GM12878 (cell line): ENCODE data around the gene ADAM33. TPM values are rescaled to one million over a fixed set of nuclear protein-coding genes. Genes with fewer than 3 reads are reported as not detected.

Experiments
- ATAC-seq: fragments of 200-7000 bp; cut with Tn5 transposase; 3 replicates; pipeline ENCODE4 v1.9.1; 2020; ENCODE audit warnings: mild to moderate bottlenecking, moderate library complexity
- BruUV-seq: library from RNA; stranded (reverse); fragments of 400-500 nt; replicated peaks from 2 replicates; lab custom pipeline; 2021; lab: Mats Ljungman, UMichigan
- CTCF ChIA-PET: fragments of 300-600 bp; sonication (Branson Sonifier 250); formaldehyde crosslinking; extraction: SDS; loops from one replicate; lab custom pipeline; 2021; ENCODE audit warnings: inconsistent platforms; lab: Yijun Ruan, JAX
- POLR2A ChIA-PET: fragments of 350-600 bp; formaldehyde crosslinking; extraction: SDS; loops from one replicate; lab custom pipeline; 2021; ENCODE audit warnings: inconsistent platforms; lab: Charles Lee
- RAD21 ChIA-PET: fragments of 300-600 bp; sonication (Branson Sonifier 250); formaldehyde crosslinking; loops from one replicate; lab custom pipeline; 2023; ENCODE audit warnings: antibody characterized with exemption; ENCODE audit not compliant: unreplicated experiment; lab: Charles Lee
- SMC1A ChIA-PET: fragments of 300-600 bp; sonication (Branson Sonifier 250); formaldehyde crosslinking; loops from one replicate; lab custom pipeline; 2023; ENCODE audit not compliant: unreplicated experiment, uncharacterized antibody; lab: Charles Lee
- DNase-seq: peaks from one replicate; pipeline ENCODE4 v3.0.0-alpha.2; 2011; ENCODE audit warnings: low read depth, low spot score
- FAIRE-seq: peaks from 3 replicates; lab custom pipeline; 2011; peaks lifted over from hg19 to GRCh38; lab: Jason Lieb, UNC
- H2AFZ ChIP-seq: 2 replicates; pipeline ENCODE4 v1.6.0; 2011; ENCODE audit warnings: low read depth, low read length, control low read depth; ENCODE audit not compliant: control insufficient read depth
- H3K27ac ChIP-seq: 2 replicates; pipeline ENCODE4 v1.5.1; 2011; ENCODE audit warnings: control low read depth; ENCODE audit not compliant: control insufficient read depth, insufficient read depth
- H3K27me3 ChIP-seq, 2 experiments: replicated peaks in 1 of 2; 2 replicates each; pipeline versions ENCODE4 v1.6.0 to v1.6.1; 2011; ENCODE audit warnings: low read length in 1 of 2; ENCODE audit not compliant: control insufficient read depth in 2 of 2, insufficient read depth in 2 of 2
- H3K36me3 ChIP-seq, 2 experiments: 2 replicates each; pipeline ENCODE4 v1.5.1; 2011; ENCODE audit warnings: low read length in 1 of 2; ENCODE audit not compliant: control insufficient read depth in 2 of 2, insufficient read depth in 2 of 2
- H3K4me1 ChIP-seq: 2 replicates; pipeline ENCODE4 v1.6.1; 2011; ENCODE audit warnings: mild to moderate bottlenecking, low read length, moderate library complexity, mixed read lengths; ENCODE audit not compliant: control insufficient read depth, insufficient read depth
- H3K4me2 ChIP-seq: 2 replicates; pipeline ENCODE4 v1.6.0; 2011; ENCODE audit warnings: control low read depth; ENCODE audit not compliant: control insufficient read depth, insufficient read depth
- H3K4me3 ChIP-seq: fragments of 200-600 bp; sonication (generic); 2 replicates; pipeline ENCODE4 v1.5.1; 2016
- H3K79me2 ChIP-seq: 2 replicates; pipeline ENCODE4 v1.6.0; 2011; ENCODE audit warnings: low read length; ENCODE audit not compliant: control insufficient read depth, insufficient read depth
- H3K9ac ChIP-seq: 2 replicates; pipeline ENCODE4 v1.8.0; 2011; ENCODE audit warnings: low read length, control low read depth, mixed read lengths; ENCODE audit not compliant: control insufficient read depth, insufficient read depth
- H3K9me3 ChIP-seq: replicated peaks from 3 replicates; pipeline ENCODE4 v1.5.1; 2011; ENCODE audit warnings: mild to moderate bottlenecking, low read length; ENCODE audit not compliant: control insufficient read depth, insufficient read depth
- H4K20me1 ChIP-seq: 2 replicates; pipeline ENCODE4 v1.6.0; 2011; ENCODE audit not compliant: control insufficient read depth, insufficient read depth
- ASH2L ChIP-seq: fragments of 300-600, 200-600 bp; sonication (generic); IDR thresholded peaks from 2 replicates; pipeline ENCODE4 v1.6.1; 2017; ENCODE audit warnings: low read depth, mild to moderate bottlenecking, borderline replicate concordance
- CHD4 ChIP-seq: fragments of 200-600 bp; sonication (generic); IDR thresholded peaks from 2 replicates; pipeline ENCODE4 v1.6.1; 2016; ENCODE audit warnings: mild to moderate bottlenecking
- CREM ChIP-seq: IDR thresholded peaks from 2 replicates; pipeline ENCODE4 v1.6.1; 2014; ENCODE audit warnings: antibody characterized with exemption, low read depth
- MLLT1 ChIP-seq: fragments of 450-650 bp; IDR thresholded peaks from 2 replicates; pipeline ENCODE4 v1.6.1; 2016; ENCODE audit warnings: mild to moderate bottlenecking
- NFIC ChIP-seq: IDR thresholded peaks from 2 replicates; pipeline ENCODE4 v1.6.1; 2012; ENCODE audit warnings: low read depth, mild to moderate bottlenecking, inconsistent platforms, low read length, moderate library complexity
- SPI1 ChIP-seq: IDR thresholded peaks from 2 replicates; pipeline ENCODE4 v1.6.1; 2011; ENCODE audit warnings: low read depth, mild to moderate bottlenecking, low read length, moderate library complexity, borderline replicate concordance; ENCODE audit not compliant: insufficient read depth
- SUPT20H ChIP-seq: IDR thresholded peaks from 2 replicates; pipeline ENCODE4 v1.6.1; 2011; ENCODE audit warnings: low read depth, mild to moderate bottlenecking, low read length, moderate library complexity, borderline replicate concordance; ENCODE audit not compliant: control insufficient read depth
- TCF7 ChIP-seq: IDR thresholded peaks from 2 replicates; pipeline ENCODE4 v1.6.1; 2014; ENCODE audit warnings: antibody characterized with exemption, borderline replicate concordance
- ZBED1 ChIP-seq: IDR thresholded peaks from 2 replicates; pipeline ENCODE4 v1.6.1; 2016; ENCODE audit warnings: borderline replicate concordance
- ZNF207 ChIP-seq: fragments of 450-650 bp; IDR thresholded peaks from 2 replicates; pipeline ENCODE4 v1.6.1; 2014; ENCODE audit warnings: antibody characterized with exemption, mild to moderate bottlenecking, borderline replicate concordance
- ZNF384 ChIP-seq: IDR thresholded peaks from 2 replicates; pipeline ENCODE4 v1.6.1; 2012; ENCODE audit warnings: low read depth, mild to moderate bottlenecking, low read length, improper control_type of control experiment, borderline replicate concordance
- WGBS: methylation state at CpG from one replicate; pipeline ENCODE4 v1.1.6; 2016; ENCODE audit warnings: low lambda C conversion rate; ENCODE audit not compliant: insufficient replicate concordance, insufficient coverage; ENCODE audit errors: missing lambda C conversion rate; 5-methylcytosine and 5-hydroxymethylcytosine counted together
- in situ Hi-C: fragments of 300-500 bp; cut with MboI; formaldehyde crosslinking; loops from 9 replicates; pipeline ENCODE4 v1.14.3; 2018; ENCODE audit warnings: mixed read lengths
- intact Hi-C: fragments of 100-400 bp; cut with micrococcal nuclease; formaldehyde crosslinking; loops from one replicate; pipeline ENCODE4 v1.14.2; 2022; ENCODE audit not compliant: unreplicated experiment
- polyA plus RNA-seq, 11 experiments: library from polyadenylated mRNA; depleted of rRNA in 4 of 11; unstranded in 6 of 11; stranded (reverse) in 5 of 11; fragments of >200 nt; fragmentation: Nextera tagmentation in 4 of 11; fragmentation: Illumina TruSeq in 1 of 11; extraction: Ambion mirVana in 4 of 11; extraction: Trizol in 1 of 11; gene quantifications; 1 replicate in 1 of 11; 2 replicates in 10 of 11; pipeline versions ENCODE4 v1.2.1 to v1.2.3, GENCODE V29; 2011 to 2016; ENCODE audit warnings: inconsistent platforms in 2 of 11, missing spikeins in 2 of 11, low read depth in 1 of 11
- total RNA-seq, 4 experiments: library from RNA; depleted of rRNA in 3 of 4; stranded (reverse); fragments of >200 nt in 3 of 4; fragmentation: Illumina TruSeq in 1 of 4; extraction: Trizol in 1 of 4; gene quantifications; 2 replicates each; pipeline versions ENCODE4 v1.2.1 to v1.2.3, GENCODE V29; 2013 to 2021
- TF ChIP-seq, protein P1 (sequence below): fragments of 450-650 bp; IDR thresholded peaks from 2 replicates; pipeline ENCODE4 v1.6.1; 2018; ENCODE audit warnings: borderline replicate concordance, mild to moderate bottlenecking; ENCODE audit not compliant: partially characterized antibody
- TF ChIP-seq, protein P2 (sequence below): fragments of 450-650 bp; IDR thresholded peaks from 2 replicates; pipeline ENCODE4 v1.6.1; 2016; ENCODE audit warnings: mild to moderate bottlenecking
- TF ChIP-seq, protein P3 (sequence below): IDR thresholded peaks from 2 replicates; pipeline ENCODE4 v1.6.1; 2011; ENCODE audit warnings: borderline replicate concordance, low read depth, mild to moderate bottlenecking, moderate library complexity, low read length; ENCODE audit not compliant: insufficient read depth, poor library complexity, severe bottlenecking

The ADAM33 gene
- total and polyA plus RNA-seq, 10 of the 15 experiments (the other 5 are each of a cell fraction or from before 2014, with no cell fraction given) = not detected

DNA sequence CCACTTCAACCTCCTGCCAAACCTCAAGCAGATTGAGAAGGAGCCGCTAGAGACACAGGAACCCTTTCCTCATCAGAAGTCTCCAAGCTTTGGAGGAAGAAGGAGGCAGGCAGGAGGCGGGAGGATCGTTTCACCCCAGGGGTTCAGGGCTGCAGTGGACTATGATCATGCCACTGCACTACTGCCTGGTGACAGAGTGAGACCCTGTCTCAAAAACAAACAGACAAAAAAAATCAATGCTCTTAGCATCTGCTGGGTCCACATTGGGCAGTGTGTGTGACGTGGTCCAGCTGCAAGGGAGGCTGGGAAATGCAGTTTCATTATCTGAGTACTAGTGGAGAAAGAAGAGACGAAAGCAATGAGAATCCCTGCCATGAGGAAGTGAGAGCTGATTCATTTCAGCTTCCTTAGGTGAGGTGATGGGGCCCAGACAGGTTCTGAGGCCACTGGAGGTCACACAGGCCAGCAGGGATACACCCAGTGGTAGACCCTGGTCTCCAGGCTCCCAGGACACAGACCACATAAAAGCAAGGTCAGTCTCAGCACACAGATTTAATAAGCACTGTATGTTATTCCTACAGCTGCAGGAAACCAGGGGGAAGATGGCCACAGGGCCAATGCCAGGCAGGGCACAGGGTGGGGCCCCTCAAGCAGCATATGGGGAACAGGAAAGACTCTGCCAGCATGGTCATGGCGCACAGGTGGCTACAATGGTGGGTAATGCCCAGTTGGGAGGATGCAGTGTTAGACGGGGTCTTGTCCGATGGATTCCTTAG lies 22.9 kb downstream of the ADAM33 start:
- SMC1A ChIA-PET = interaction anchor here (0.8 to 1.0 kb wide), 6 partner anchors 8 to 58 kb away, joined by 3 to 4 read pairs (median 3); no protein-coding TSS in a partner anchor
- no peaks in the 10 kb centered on the region for H3K36me3 ChIP-seq
- peak; percentile 98 for FAIRE-seq
- H2AFZ ChIP-seq = peak overlapping the region; percentile 90
- peak overlapping the region; percentile 17 for H3K4me2 ChIP-seq
- ATAC-seq = peak; percentile 96
- H3K27me3 ChIP-seq = peaks cover 6 to 11% of the 10 kb centered on the region in 2 experiments; a peak in 3 of 4 replicates
- RAD21 ChIA-PET = interaction anchor here (1.1 kb wide), 1 partner anchor 34 kb away, joined by 8 read pairs; no protein-coding TSS in a partner anchor
- DNase-seq = peak; percentile 77
- H3K9me3 ChIP-seq = no peaks in the 10 kb centered on the region
- no peak overlapping the region for H3K9ac ChIP-seq
- peaks cover 22% of the 10 kb centered on the region for H3K4me1 ChIP-seq
- no peaks in the 10 kb centered on the region for H3K79me2 ChIP-seq
- in situ Hi-C loops = no loop called here
- intact Hi-C loops = no loop called here
- H3K4me3 ChIP-seq = no peak overlapping the region
- WGBS = 21% methylated on average over 8 of the region's 8 CpGs
- H4K20me1 ChIP-seq = peaks cover 5% of the 10 kb centered on the region; the same call in 1 of the 2 replicates
- 0 out of 2 replicates have a peak overlapping the region, but pooled peaks have one; percentile 20 for H3K27ac ChIP-seq
- POLR2A ChIA-PET = interaction anchor here (0.6 kb wide), 2 partner anchors 234 to 235 kb away, joined by 4 to 5 read pairs; no protein-coding TSS in a partner anchor
- CTCF ChIA-PET = interaction anchor here (0.7 to 1.3 kb wide), 5 partner anchors 12 to 52 kb away, joined by 3 to 5 read pairs (median 3); no protein-coding TSS in a partner anchor
- BruUV-seq = no TSS peak
- no peak for TF ChIP-seq CHD4
- TF ChIP-seq SPI1 = peak; percentile 96
- TF ChIP-seq ZBED1 = 0 out of 2 replicates have a peak, but pooled peaks have one; percentile 41
- peak; percentile 95 for TF ChIP-seq CREM
- TF ChIP-seq, protein P1, sequence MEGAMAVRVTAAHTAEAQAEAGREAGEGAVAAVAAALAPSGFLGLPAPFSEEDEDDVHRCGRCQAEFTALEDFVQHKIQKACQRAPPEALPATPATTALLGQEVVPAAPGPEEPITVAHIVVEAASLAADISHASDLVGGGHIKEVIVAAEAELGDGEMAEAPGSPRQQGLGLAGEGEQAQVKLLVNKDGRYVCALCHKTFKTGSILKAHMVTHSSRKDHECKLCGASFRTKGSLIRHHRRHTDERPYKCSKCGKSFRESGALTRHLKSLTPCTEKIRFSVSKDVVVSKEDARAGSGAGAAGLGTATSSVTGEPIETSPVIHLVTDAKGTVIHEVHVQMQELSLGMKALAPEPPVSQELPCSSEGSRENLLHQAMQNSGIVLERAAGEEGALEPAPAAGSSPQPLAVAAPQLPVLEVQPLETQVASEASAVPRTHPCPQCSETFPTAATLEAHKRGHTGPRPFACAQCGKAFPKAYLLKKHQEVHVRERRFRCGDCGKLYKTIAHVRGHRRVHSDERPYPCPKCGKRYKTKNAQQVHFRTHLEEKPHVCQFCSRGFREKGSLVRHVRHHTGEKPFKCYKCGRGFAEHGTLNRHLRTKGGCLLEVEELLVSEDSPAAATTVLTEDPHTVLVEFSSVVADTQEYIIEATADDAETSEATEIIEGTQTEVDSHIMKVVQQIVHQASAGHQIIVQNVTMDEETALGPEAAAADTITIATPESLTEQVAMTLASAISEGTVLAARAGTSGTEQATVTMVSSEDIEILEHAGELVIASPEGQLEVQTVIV = peak; percentile 37
- no peak for TF ChIP-seq ZNF384
- TF ChIP-seq, protein P2, sequence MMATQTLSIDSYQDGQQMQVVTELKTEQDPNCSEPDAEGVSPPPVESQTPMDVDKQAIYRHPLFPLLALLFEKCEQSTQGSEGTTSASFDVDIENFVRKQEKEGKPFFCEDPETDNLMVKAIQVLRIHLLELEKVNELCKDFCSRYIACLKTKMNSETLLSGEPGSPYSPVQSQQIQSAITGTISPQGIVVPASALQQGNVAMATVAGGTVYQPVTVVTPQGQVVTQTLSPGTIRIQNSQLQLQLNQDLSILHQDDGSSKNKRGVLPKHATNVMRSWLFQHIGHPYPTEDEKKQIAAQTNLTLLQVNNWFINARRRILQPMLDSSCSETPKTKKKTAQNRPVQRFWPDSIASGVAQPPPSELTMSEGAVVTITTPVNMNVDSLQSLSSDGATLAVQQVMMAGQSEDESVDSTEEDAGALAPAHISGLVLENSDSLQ = peak; percentile 73
- peak; percentile 58; the same call in 1 of the 2 replicates for TF ChIP-seq TCF7
- TF ChIP-seq, protein P3, sequence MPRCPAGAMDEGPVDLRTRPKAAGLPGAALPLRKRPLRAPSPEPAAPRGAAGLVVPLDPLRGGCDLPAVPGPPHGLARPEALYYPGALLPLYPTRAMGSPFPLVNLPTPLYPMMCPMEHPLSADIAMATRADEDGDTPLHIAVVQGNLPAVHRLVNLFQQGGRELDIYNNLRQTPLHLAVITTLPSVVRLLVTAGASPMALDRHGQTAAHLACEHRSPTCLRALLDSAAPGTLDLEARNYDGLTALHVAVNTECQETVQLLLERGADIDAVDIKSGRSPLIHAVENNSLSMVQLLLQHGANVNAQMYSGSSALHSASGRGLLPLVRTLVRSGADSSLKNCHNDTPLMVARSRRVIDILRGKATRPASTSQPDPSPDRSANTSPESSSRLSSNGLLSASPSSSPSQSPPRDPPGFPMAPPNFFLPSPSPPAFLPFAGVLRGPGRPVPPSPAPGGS = peak; percentile 39
- TF ChIP-seq MLLT1 = peak; percentile 46; the same call in 1 of the 2 replicates
- TF ChIP-seq ZNF207 = peak; percentile 66; the same call in 1 of the 2 replicates
- TF ChIP-seq SUPT20H = no peak
- peak; percentile 65; the same call in 1 of the 2 replicates for TF ChIP-seq NFIC
- TF ChIP-seq ASH2L = no peak
